ENCODE results near the gene PLPPR1.

Gene PLPPR1

GRCh38 chr9:101138509-101138908, 110.0 kb downstream of the PLPPR1 start:
- Histone ChIP-seq H2AFZ (ENCODE audit: low read depth) (no peak overlapping the region), H3K9ac (no peak overlapping the region), H3K79me2 (ENCODE audit: insufficient read depth, low read depth) (no peaks in the 10 kb centered on the region), H3K4me3 (IDR thresholded peaks at IDR 0.05; ENCODE audit: insufficient read depth, low read depth, low read length) (no peak overlapping the region), H4K20me1 (ENCODE audit: insufficient read depth) (no peaks in the 10 kb centered on the region), H3K4me2 (no peak overlapping the region), H3K4me1 (ENCODE audit: low read depth, poor library complexity, severe bottlenecking) (no peaks in the 10 kb centered on the region), H3K36me3 (ENCODE audit: insufficient read depth) (no peaks in the 10 kb centered on the region), H3K27me3 (ENCODE audit: insufficient read depth, low read depth) (no peaks in the 10 kb centered on the region), H3K27ac (no peak overlapping the region)
- no peak for TF ChIP-seq CTCF (conservative IDR thresholded peaks at IDR 0.05; ENCODE audit: low read depth, low read length)

GRCh38 chr9:101139082-101139481, 110.6 kb downstream of the PLPPR1 start:
- Histone ChIP-seq H2AFZ (ENCODE audit: low read depth) (no peak overlapping the region), H4K20me1 (ENCODE audit: insufficient read depth) (no peaks in the 10 kb centered on the region), H3K4me1 (ENCODE audit: low read depth, poor library complexity, severe bottlenecking) (no peaks in the 10 kb centered on the region), H3K27me3 (ENCODE audit: insufficient read depth, low read depth) (no peaks in the 10 kb centered on the region), H3K4me2 (no peak overlapping the region), H3K27ac (no peak overlapping the region), H3K36me3 (ENCODE audit: insufficient read depth) (no peaks in the 10 kb centered on the region), H3K9ac (no peak overlapping the region), H3K4me3 (IDR thresholded peaks at IDR 0.05; ENCODE audit: insufficient read depth, low read depth, low read length) (no peak overlapping the region), H3K79me2 (ENCODE audit: insufficient read depth, low read depth) (no peaks in the 10 kb centered on the region)
- no peak for TF ChIP-seq CTCF (conservative IDR thresholded peaks at IDR 0.05; ENCODE audit: low read depth, low read length)

GRCh38 chr9:101140764-101141163, 112.2 kb downstream of the PLPPR1 start:
- H3K9ac ChIP-seq: no peak overlapping the region
- no peaks in the 10 kb centered on the region for H3K4me1 ChIP-seq (ENCODE audit: low read depth, poor library complexity, severe bottlenecking)
- no peak overlapping the region for H3K27ac ChIP-seq
- no peaks in the 10 kb centered on the region for H3K36me3 ChIP-seq (ENCODE audit: insufficient read depth)
- no peak overlapping the region for H2AFZ ChIP-seq (ENCODE audit: low read depth)
- no peaks in the 10 kb centered on the region for H3K27me3 ChIP-seq (ENCODE audit: insufficient read depth, low read depth)
- H3K4me2 ChIP-seq: no peak overlapping the region
- no peak for TF ChIP-seq CTCF (conservative IDR thresholded peaks at IDR 0.05; ENCODE audit: low read depth, low read length)
- no peak overlapping the region for H3K4me3 ChIP-seq (IDR thresholded peaks at IDR 0.05; ENCODE audit: insufficient read depth, low read depth, low read length)
- no peaks in the 10 kb centered on the region for H4K20me1 ChIP-seq (ENCODE audit: insufficient read depth)
- no peaks in the 10 kb centered on the region for H3K79me2 ChIP-seq (ENCODE audit: insufficient read depth, low read depth)

- Histone ChIP-seq H3K36me3 (ENCODE audit: insufficient read depth) (no peaks in the 10 kb centered on the region), H2AFZ (ENCODE audit: low read depth) (no peak overlapping the region), H3K9ac (no peak overlapping the region)
These were observed 118.0 kb downstream of the PLPPR1 start for GRCh38 chr9:101146508-101146907.

More at GRCh38 chr9:101146508-101146907, 118.0 kb downstream of the PLPPR1 start:
- no peak overlapping the region for H3K27ac ChIP-seq
- no peak for TF ChIP-seq CTCF (conservative IDR thresholded peaks at IDR 0.05; ENCODE audit: low read depth, low read length)
- no peak overlapping the region for H3K4me3 ChIP-seq (IDR thresholded peaks at IDR 0.05; ENCODE audit: insufficient read depth, low read depth, low read length)
- H3K4me1 ChIP-seq (ENCODE audit: low read depth, poor library complexity, severe bottlenecking): no peaks in the 10 kb centered on the region
- H3K27me3 ChIP-seq (ENCODE audit: insufficient read depth, low read depth): no peaks in the 10 kb centered on the region
- no peak overlapping the region for H3K4me2 ChIP-seq
- H3K79me2 ChIP-seq (ENCODE audit: insufficient read depth, low read depth): no peaks in the 10 kb centered on the region
- H4K20me1 ChIP-seq (ENCODE audit: insufficient read depth): no peaks in the 10 kb centered on the region
